ENCODE results near the gene SPATA21.
"Not testable (repeated sequence)": the region's sequence is repeated elsewhere in the genome, so short reads cannot be mapped to it uniquely, and the experiment has no call there.

The SPATA21 gene

DNA sequence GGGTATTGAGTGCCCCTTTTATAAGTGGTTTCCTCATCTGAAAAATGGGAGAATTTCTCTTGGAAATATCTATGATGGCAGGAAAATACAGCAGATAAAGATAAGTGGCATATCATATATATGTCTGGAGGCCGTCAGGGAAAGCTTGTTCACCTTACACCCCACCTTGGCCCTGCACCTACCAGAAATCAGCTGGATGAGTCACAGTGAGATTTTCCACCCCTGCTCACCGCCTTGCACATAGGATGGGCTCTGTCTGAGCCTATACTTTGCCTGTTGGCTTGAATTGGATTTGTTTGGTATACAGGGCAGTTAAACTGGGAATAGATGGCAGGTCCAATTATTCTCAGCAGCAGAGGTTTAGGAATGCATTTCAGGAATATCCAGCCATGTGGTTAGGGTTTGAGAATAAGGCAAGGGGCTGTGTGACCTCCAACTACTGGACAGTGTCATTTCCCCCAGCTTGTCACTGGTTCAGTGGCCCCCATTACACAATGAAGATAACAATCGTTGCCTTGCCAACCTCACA, at the start of gene SPATA21:
Gene SPATA21 (minus strand): TSS at position 479 of the 529 bp plus-strand sequence. CDS start 6,053 bp downstream, outside the sequence.
- no peak for DNase-seq

GRCh38 chr1:16487011-16487410, 49.8 kb upstream of the SPATA21 start:
- DNase-seq: not testable (repeated sequence)

DNA sequence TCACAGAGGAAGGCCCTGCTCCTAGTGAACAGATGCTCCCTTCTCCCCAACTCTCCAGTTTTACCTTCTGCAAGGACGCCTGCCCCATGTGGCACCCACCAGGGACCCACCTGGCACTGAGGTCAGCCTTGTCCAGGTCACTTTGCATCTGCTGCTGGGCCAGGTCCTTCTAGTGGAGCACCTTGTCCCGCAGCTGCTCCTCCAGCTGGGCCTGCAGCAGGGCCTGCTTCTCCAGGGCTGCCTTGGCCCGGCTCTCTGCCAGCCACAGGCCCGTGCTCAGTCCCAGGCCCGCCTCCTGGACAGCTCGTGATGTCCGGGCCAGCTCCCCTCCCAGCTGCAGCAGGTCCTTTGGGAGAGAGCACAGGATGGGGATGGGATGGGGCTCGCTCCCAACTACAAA, 49.1 kb upstream of the SPATA21 start:
- DNase-seq: not testable (repeated sequence)

GRCh38 chr1:16484931-16485330, 47.7 kb upstream of the SPATA21 start:
- no peak for DNase-seq

DNA sequence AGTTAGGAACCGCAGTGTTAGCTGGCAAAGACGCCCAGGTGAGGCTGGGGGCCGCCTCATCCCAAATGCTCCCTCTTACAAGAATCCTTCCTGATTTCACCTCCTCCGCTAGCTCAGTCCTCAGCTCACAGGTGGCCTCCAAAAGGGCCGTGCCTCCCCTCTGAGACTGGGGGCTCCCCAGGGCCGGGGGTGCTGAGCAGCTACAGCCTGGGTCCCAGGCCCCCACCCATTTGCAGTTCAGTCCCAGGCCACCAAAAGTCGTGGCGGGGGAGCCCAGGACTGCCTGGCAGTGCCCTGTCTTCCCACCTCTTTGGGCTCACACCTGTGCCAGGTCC, 47.2 kb upstream of the SPATA21 start:
- no peak for DNase-seq

GRCh38 chr1:16483639-16484500, 46.6 kb upstream of the SPATA21 start:
- DNase-seq: not testable (repeated sequence)

- DNase-seq: not testable (repeated sequence)
Measured at GRCh38 chr1:16483146-16483545, 45.9 kb upstream of the SPATA21 start.

DNA sequence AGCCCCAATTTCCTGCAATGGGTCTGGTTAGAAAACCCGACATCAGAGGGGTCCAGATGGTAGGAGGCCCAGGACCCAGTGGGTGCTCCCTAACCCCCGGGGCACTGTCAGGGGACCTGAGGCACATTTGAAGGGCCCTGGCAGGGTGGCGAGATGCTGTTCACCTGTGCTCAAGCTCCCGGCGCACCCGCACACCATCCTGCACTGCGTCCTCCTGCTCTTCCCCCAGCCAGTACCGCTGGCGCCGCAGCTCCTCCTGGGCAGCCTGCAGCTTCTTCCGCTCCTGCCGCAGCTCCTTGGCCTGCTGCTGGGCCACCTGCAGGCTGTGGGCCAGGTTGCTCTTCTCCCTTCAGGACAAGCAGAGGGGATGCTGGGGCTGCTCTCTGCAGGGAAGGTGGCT, 40.9 kb upstream of the SPATA21 start:
- DNase-seq: no peak

DNA sequence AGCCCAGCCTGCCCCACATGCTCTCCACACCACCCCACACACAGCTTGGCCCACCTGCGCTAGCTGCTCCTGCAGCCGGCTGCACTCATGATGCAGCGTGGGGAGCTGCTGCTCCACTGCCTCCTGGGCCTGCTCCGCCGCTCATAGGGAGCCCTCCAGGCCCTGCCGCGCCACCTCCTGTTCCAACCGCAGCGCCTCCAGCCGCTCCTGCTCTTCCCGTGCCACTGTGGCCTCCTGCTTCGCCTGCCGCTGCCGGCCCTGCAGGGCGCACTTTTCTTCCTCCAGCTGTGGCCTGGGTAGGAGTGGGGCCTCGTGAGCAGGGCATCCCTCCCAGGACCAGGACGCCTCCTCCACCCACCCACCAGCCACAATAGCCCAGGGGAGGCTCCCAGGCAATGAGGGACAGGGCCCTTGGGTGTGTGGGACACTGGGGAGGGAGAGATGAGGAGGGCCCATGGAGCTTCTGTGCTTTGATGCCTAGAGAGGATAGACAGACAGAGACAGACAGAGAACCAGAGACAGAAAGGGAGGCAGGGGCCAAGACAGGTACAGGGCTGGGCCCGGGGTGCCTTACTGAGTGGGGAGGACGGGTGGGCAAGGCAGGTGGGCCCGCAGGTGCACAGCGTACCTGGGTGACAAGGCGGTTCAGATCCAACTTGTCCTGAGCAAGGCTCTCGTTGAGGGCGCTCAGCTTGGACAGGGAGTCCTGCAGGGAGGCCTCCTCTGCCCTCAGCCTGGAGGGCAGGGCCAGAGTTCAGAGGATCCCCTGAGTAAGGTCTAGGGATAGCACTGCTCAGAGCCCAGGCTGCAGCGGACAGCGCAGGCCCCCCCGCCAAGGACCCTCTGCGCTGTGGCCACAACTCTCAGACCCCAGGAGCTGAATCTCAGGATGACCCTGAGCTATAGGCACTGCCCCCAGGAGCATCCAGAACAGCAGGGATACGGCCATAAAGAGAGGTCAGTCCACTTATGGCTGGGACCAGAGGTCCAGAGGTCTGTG, 38.8 kb upstream of the SPATA21 start:
- DNase-seq: not testable (repeated sequence)

GRCh38 chr1:16474891-16475290, 37.7 kb upstream of the SPATA21 start:
- not testable (repeated sequence) for DNase-seq

DNA sequence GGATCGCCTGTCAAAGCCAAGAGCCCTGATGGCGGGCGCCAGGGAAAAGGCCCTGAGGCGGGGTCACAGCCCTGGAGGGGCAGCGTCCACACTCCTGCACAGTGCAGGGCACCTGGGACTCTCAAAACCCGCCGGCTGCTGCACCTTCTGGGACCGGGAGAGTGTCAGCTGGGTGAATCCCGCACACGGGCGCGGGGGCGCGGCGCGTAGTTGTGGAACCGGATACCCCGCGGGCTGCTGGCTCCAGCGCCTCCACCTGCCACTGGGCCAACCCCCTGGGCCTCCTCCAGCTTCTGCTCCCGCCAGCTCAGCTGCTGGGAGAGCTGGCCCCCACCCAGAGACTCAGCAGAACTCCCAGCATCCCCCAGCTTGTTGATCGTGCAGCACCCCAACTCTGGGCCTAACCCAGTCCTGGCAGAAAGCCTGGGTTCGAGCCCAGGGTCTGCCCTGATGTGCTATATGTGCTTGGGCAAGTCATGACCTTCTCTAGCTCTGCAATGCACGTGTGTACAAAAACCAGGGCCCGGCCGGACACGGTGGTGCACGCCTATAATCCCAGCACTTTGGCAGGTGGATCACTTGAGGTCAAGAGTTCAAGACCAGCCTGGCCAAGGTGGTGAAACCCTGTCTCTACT, 37.1 kb upstream of the SPATA21 start:
- DNase-seq: no peak

- no peak for DNase-seq
Measured at GRCh38 chr1:16468558-16468957, 31.3 kb upstream of the SPATA21 start.

DNA sequence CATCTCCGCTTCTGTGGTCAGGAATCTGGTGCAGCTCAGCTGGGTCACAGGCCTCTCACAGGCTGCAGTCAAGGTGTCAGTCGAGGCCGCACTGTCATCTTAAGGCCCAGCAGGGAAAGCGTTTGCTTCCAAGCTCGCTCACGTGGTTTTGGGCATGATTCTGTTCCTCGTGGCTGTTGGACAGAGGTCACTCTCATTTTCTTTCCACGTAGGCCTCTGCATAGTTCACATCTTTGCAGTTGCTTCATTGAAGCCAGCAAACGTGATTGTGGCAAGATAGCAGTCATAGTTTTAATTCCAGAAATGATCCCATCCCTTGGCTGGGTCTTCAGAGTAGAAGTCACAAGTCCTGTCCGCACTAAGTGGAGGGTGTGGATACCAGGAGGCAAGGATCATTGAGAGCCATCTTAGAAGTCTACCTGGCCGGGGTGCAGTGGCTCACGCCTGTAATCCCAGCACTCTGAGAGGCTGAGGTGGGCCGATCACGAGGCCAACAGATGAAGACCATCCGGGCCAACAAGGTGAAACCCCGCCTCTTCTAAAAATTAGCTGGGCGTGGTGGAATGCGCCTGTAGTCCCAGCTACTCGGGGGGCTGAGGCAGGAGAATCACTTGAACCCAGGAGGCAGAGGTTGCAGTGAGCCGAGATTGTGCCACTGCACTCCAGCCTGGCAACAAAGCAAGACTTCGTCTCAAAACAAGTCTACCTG, 27.8 kb upstream of the SPATA21 start:
- no peak for DNase-seq

- no peak for DNase-seq
Measured at GRCh38 chr1:16462773-16463330, 25.6 kb upstream of the SPATA21 start.

- no peak for DNase-seq
Measured at GRCh38 chr1:16461681-16462080, 24.5 kb upstream of the SPATA21 start.

GRCh38 chr1:16459352-16459925, 22.2 kb upstream of the SPATA21 start:
- no peak for DNase-seq

- DNase-seq: no peak
Measured at GRCh38 chr1:16458831-16459230, 21.6 kb upstream of the SPATA21 start.

- DNase-seq: not testable (repeated sequence)
Measured at GRCh38 chr1:16456151-16456550, 18.9 kb upstream of the SPATA21 start.

DNA sequence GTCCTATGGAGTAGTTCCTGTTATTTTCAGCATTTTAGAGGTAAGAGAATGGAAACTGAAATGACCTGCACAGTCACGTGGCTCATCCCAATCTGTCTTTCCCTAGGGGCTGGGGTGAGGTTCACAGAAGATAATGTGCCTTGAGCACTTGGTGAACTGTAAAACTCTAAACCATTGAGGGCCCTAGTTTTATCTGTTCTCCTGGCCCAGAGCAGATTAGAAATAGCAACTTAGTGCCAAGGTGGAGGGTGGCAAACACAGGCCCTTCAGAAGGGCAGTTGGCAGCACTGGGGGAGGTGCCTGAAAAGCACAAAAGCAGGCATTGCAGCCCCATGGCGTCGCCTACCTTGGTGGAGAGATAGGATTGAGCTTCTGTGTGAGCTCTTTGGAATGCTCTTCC, 17.7 kb upstream of the SPATA21 start:
- not testable (repeated sequence) for DNase-seq

DNA sequence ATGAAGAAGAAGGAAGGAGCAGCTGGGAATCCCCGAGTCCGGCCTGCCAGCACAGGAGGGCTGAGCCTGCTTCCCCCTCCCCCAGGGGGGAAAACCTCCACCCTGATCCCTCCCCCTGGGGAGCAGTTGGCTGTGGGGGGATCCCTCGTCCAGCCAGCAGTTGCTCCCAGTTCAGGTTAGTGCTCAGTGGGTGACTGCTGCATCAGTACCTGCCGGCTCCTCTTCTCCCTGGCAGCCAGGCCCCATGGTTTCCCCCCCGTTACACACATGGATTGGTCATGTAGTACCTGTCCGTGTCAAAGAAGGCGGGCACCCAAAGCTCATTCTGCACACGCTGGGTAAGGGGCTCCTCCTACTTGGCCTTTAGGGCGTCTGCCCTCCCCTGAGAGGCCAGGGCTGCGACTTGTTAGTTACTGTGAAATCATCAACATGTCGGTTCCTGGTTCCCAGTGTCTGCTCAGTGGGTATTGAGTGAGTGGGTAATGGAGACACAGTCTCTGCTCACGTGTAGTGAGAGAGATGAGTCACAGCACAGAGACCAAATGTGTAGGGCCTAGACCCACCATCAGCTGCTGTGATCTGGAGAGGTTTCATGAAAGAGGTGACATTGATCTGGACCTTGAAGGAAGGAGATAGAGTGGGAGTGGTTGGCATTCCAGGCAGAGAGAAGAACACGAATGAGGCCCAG, 14.8 kb upstream of the SPATA21 start:
- DNase-seq: no peak
